GM23338 (cell line): ENCODE measurements around the gene PALLD. TPM values are rescaled to one million over a fixed set of nuclear protein-coding genes. Genes with fewer than 3 reads are reported as not detected.

ENCODE experiments used
- ATAC-seq: fragments of 200-7000 bp; cut with Tn5 transposase; 3 replicates; pipeline ENCODE4 v1.9.1; 2020
- DNase-seq: peaks from one replicate; pipeline ENCODE4 v3.0.0-alpha.2; 2015; ENCODE audit warnings: low spot score
- H2AFZ ChIP-seq: fragments of 200-600 bp; sonication (generic); 2 replicates; pipeline ENCODE4 v1.8.0; 2016; ENCODE audit warnings: antibody characterized with exemption, mild to moderate bottlenecking, moderate library complexity
- H3F3A ChIP-seq: fragments of 200-600 bp; sonication (generic); replicated peaks from 2 replicates; pipeline ENCODE4 v1.8.0; 2017; ENCODE audit warnings: antibody characterized with exemption, mixed run types, low read depth
- H3K27ac ChIP-seq: fragments of 200-600 bp; sonication (generic); 2 replicates; pipeline ENCODE4 v1.6.1; 2016; ENCODE audit warnings: low read depth
- H3K27me3 ChIP-seq: fragments of 200-600 bp; sonication (generic); 2 replicates; pipeline ENCODE4 v1.8.0; 2016; ENCODE audit warnings: mild to moderate bottlenecking, mixed run types, moderate library complexity; ENCODE audit not compliant: insufficient read depth
- H3K36me3 ChIP-seq: fragments of 200-600 bp; sonication (generic); 2 replicates; pipeline ENCODE4 v1.8.0; 2016; ENCODE audit warnings: mild to moderate bottlenecking; ENCODE audit not compliant: insufficient read depth
- H3K4me1 ChIP-seq: fragments of 200-600 bp; sonication (generic); 2 replicates; pipeline ENCODE4 v1.8.0; 2016; ENCODE audit warnings: mild to moderate bottlenecking, moderate library complexity; ENCODE audit not compliant: insufficient read depth
- H3K4me2 ChIP-seq: fragments of 200-600 bp; sonication (generic); 2 replicates; pipeline ENCODE4 v1.7.1; 2017; ENCODE audit warnings: mixed run types
- H3K4me3 ChIP-seq: fragments of 200-600 bp; sonication (generic); 2 replicates; pipeline ENCODE4 v1.6.1; 2016; ENCODE audit warnings: mixed run types
- H3K79me2 ChIP-seq: fragments of 200-600 bp; sonication (generic); replicated peaks from 2 replicates; pipeline ENCODE4 v1.8.0; 2017; ENCODE audit warnings: mild to moderate bottlenecking; ENCODE audit not compliant: insufficient read depth
- H3K9me2 ChIP-seq: fragments of 200-600 bp; sonication (generic); 2 replicates; pipeline ENCODE4 v1.8.0; 2017; ENCODE audit not compliant: insufficient read depth
- H4K20me1 ChIP-seq: fragments of 200-600 bp; sonication (generic); replicated peaks from 2 replicates; pipeline ENCODE4 v1.8.0; 2017; ENCODE audit warnings: mild to moderate bottlenecking; ENCODE audit not compliant: insufficient read depth
- H3K27ac Mint-ChIP-seq: 2 replicates; pipeline ENCODE4 v1.8.0; 2020; ENCODE audit warnings: inconsistent platforms, mild to moderate bottlenecking, moderate library complexity, mixed read lengths
- H3K27me3 Mint-ChIP-seq: 3 replicates; pipeline ENCODE4 v1.8.0; 2022; ENCODE audit warnings: low read depth, mild to moderate bottlenecking, moderate library complexity, mixed read lengths, inconsistent platforms; ENCODE audit not compliant: insufficient read depth, poor library complexity
- H3K36me3 Mint-ChIP-seq: 3 replicates; pipeline ENCODE4 v1.8.0; 2021; ENCODE audit warnings: low read depth, mild to moderate bottlenecking, inconsistent platforms, moderate library complexity, mixed read lengths
- H3K4me1 Mint-ChIP-seq: 3 replicates; pipeline ENCODE4 v1.8.0; 2020; ENCODE audit warnings: mild to moderate bottlenecking, inconsistent platforms, mixed read lengths
- H3K4me3 Mint-ChIP-seq: 3 replicates; pipeline ENCODE4 v1.8.0; 2021; ENCODE audit warnings: moderate library complexity, mild to moderate bottlenecking, inconsistent platforms, mixed read lengths
- H3K9me3 Mint-ChIP-seq: 3 replicates; pipeline ENCODE4 v1.8.0; 2020; ENCODE audit warnings: moderate library complexity, mild to moderate bottlenecking, inconsistent platforms, mixed read lengths
- CREB1 ChIP-seq: fragments of 250-450 bp; sonication (Bioruptor Pico); IDR thresholded peaks from 2 replicates; pipeline ENCODE4 v1.5.0; 2020; ENCODE audit warnings: low read depth, mild to moderate bottlenecking, moderate library complexity
- EZH2 ChIP-seq: fragments of 200-600 bp; sonication (generic); IDR thresholded peaks from one replicate; pipeline ENCODE4 v1.8.0; 2017; ENCODE audit warnings: antibody characterized with exemption, mild to moderate bottlenecking, low read depth; ENCODE audit not compliant: unreplicated experiment
- EZH2phosphoT487 ChIP-seq: fragments of 200-600 bp; sonication (generic); IDR thresholded peaks from one replicate; pipeline ENCODE4 v1.8.1; 2018; ENCODE audit warnings: antibody characterized with exemption; ENCODE audit not compliant: unreplicated experiment
- JUNB ChIP-seq: IDR thresholded peaks from one replicate; pipeline ENCODE4 v1.6.1; 2016; ENCODE audit warnings: antibody characterized with exemption; ENCODE audit not compliant: unreplicated experiment
- NANOG ChIP-seq: IDR thresholded peaks from 2 replicates; pipeline ENCODE4 v1.6.1; 2016; ENCODE audit warnings: antibody characterized with exemption, borderline replicate concordance
- POLR2AphosphoS5 ChIP-seq: IDR thresholded peaks from 2 replicates; pipeline ENCODE4 v1.6.1; 2016; ENCODE audit warnings: antibody characterized with exemption, low read depth
- STAT1 ChIP-seq: IDR thresholded peaks from one replicate; pipeline ENCODE4 v1.6.1; 2016; ENCODE audit warnings: antibody characterized with exemption; ENCODE audit not compliant: unreplicated experiment
- ZNF114 ChIP-seq: fragments of 250-450 bp; sonication (Bioruptor Pico); IDR thresholded peaks from 2 replicates; pipeline ENCODE4 v1.5.0; 2020; ENCODE audit warnings: mild to moderate bottlenecking, moderate library complexity
- ZNF331 ChIP-seq: fragments of 250-450 bp; sonication (Bioruptor Pico); IDR thresholded peaks from 2 replicates; pipeline ENCODE4 v1.5.0; 2020; ENCODE audit warnings: low read depth, mild to moderate bottlenecking, moderate library complexity
- polyA plus RNA-seq: library from polyadenylated mRNA; unstranded; fragments of >200 nt; fragmentation: Nextera tagmentation; extraction: Ambion mirVana; gene quantifications from 2 replicates; pipeline ENCODE4 v1.2.1, GENCODE V29; 2016
- total RNA-seq: library from RNA; depleted of rRNA; stranded (reverse); fragments of >200 nt; shearing (Covaris generic); gene quantifications from 2 replicates; pipeline ENCODE4 v1.2.3, GENCODE V29; 2014
- TF ChIP-seq, protein P1 (sequence below): fragments of 250-450 bp; sonication (Bioruptor Pico); IDR thresholded peaks from 2 replicates; pipeline ENCODE4 v1.5.0; 2020; ENCODE audit warnings: mild to moderate bottlenecking, moderate library complexity
- TF ChIP-seq, protein P2 (sequence below), 2 experiments: fragments of 200-600 bp in 1 of 2; sonication (generic) in 1 of 2; conservative IDR thresholded peaks; 2 replicates each; pipeline versions ENCODE4 v1.5.1 to v1.6.1; 2016 to 2017; ENCODE audit warnings: antibody characterized with exemption in 2 of 2, low read depth in 2 of 2, mild to moderate bottlenecking in 2 of 2, moderate library complexity in 1 of 2
- TF ChIP-seq, protein P3 (sequence below): IDR thresholded peaks from 2 replicates; pipeline ENCODE4 v1.6.1; 2016; ENCODE audit warnings: antibody characterized with exemption

Gene PALLD
- total and polyA plus RNA-seq, 2 experiments from 2014 or later = 13.1 to 30.2 TPM

DNA sequence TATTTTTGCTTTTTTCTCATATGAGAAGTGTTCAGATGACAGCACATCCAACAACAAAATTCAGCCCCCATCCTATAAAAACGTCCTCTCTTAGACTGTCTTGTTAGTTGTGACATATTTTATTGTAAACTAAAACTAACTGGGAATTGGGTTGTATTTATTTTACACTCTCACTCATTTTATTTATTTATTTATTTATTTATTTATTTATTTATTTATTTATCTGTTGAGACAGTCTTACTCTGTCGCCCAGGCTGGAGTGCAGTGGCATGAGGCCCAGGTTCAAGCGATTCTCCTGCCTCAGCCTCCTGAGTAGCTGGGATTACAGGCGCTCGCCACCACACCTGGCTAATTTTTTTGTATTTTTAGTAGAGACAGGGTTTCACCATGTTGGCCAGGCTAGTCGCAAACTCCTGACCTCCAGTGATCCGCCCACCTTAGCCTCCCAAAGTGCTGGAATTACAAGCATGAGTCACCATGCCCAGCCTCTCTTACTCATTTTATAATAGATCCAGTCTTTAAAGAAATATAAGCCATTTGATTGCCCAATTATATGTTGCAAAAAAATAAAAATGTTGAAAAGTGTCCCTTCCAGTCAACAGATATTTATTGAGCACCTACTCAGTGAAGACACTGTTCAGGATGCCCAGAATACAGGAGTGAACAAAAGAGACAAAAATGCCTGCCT, 44.6 kb downstream of the PALLD start:
- no peak overlapping the region for H3K27ac ChIP-seq
- H3K9me2 ChIP-seq = no peaks in the 10 kb centered on the region
- TF ChIP-seq CREB1 (CRISPR knock-in tag) (no peak), ZNF114 (CRISPR knock-in tag) (no peak), NANOG (no peak), STAT1 (no peak)
- H2AFZ ChIP-seq = no peak overlapping the region
- H3F3A ChIP-seq = no peaks in the 10 kb centered on the region
- Mint-ChIP-seq H3K4me3 (no peak overlapping the region), H3K27me3 (peaks cover 2% of the 10 kb centered on the region), H3K36me3 (no peaks in the 10 kb centered on the region), H3K4me1 (peaks cover 10% of the 10 kb centered on the region), H3K9me3 (no peaks in the 10 kb centered on the region), H3K27ac (no peak overlapping the region)
- H3K36me3 ChIP-seq = no peaks in the 10 kb centered on the region
- no peak overlapping the region for H3K4me2 ChIP-seq
- no peak for ATAC-seq
- no peak for DNase-seq
- H3K79me2 ChIP-seq = no peaks in the 10 kb centered on the region
- H3K4me1 ChIP-seq = peaks cover 17% of the 10 kb centered on the region
- no peaks in the 10 kb centered on the region for H4K20me1 ChIP-seq
- H3K27me3 ChIP-seq = no peaks in the 10 kb centered on the region
- no peak overlapping the region for H3K4me3 ChIP-seq

DNA sequence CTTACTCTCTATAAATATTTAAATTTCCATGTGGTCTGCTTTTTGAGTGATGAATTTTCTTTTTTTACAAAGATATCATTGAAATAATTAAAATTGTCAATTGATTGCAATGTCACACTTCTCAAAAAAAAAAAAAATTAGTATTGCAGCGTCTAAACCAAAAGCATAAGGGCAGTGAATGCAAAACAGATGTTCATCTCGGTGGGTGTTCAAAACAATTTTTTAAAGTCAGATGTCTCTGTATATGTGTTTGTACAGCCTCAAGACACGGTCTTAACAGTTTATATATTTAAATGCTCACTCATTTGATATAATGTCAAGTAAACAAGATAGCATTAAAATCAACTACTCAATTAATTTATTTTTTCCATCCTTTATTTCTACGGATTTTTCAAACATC, 52.3 kb downstream of the PALLD start:
- Histone ChIP-seq H3F3A (no peaks in the 10 kb centered on the region), H3K4me2 (no peak overlapping the region), H4K20me1 (no peaks in the 10 kb centered on the region), H3K4me1 (peaks cover 20% of the 10 kb centered on the region), H3K79me2 (no peaks in the 10 kb centered on the region), H3K36me3 (no peaks in the 10 kb centered on the region), H3K27ac (no peak overlapping the region), H3K4me3 (no peak overlapping the region), H2AFZ (no peak overlapping the region), H3K27me3 (no peaks in the 10 kb centered on the region), H3K9me2 (no peaks in the 10 kb centered on the region)
- Mint-ChIP-seq H3K9me3 (no peaks in the 10 kb centered on the region), H3K36me3 (no peaks in the 10 kb centered on the region), H3K4me3 (no peak overlapping the region), H3K27ac (no peak overlapping the region), H3K27me3 (no peaks in the 10 kb centered on the region), H3K4me1 (peaks cover 15% of the 10 kb centered on the region)
- DNase-seq = no peak
- no peak for ATAC-seq
- TF ChIP-seq, protein P1, sequence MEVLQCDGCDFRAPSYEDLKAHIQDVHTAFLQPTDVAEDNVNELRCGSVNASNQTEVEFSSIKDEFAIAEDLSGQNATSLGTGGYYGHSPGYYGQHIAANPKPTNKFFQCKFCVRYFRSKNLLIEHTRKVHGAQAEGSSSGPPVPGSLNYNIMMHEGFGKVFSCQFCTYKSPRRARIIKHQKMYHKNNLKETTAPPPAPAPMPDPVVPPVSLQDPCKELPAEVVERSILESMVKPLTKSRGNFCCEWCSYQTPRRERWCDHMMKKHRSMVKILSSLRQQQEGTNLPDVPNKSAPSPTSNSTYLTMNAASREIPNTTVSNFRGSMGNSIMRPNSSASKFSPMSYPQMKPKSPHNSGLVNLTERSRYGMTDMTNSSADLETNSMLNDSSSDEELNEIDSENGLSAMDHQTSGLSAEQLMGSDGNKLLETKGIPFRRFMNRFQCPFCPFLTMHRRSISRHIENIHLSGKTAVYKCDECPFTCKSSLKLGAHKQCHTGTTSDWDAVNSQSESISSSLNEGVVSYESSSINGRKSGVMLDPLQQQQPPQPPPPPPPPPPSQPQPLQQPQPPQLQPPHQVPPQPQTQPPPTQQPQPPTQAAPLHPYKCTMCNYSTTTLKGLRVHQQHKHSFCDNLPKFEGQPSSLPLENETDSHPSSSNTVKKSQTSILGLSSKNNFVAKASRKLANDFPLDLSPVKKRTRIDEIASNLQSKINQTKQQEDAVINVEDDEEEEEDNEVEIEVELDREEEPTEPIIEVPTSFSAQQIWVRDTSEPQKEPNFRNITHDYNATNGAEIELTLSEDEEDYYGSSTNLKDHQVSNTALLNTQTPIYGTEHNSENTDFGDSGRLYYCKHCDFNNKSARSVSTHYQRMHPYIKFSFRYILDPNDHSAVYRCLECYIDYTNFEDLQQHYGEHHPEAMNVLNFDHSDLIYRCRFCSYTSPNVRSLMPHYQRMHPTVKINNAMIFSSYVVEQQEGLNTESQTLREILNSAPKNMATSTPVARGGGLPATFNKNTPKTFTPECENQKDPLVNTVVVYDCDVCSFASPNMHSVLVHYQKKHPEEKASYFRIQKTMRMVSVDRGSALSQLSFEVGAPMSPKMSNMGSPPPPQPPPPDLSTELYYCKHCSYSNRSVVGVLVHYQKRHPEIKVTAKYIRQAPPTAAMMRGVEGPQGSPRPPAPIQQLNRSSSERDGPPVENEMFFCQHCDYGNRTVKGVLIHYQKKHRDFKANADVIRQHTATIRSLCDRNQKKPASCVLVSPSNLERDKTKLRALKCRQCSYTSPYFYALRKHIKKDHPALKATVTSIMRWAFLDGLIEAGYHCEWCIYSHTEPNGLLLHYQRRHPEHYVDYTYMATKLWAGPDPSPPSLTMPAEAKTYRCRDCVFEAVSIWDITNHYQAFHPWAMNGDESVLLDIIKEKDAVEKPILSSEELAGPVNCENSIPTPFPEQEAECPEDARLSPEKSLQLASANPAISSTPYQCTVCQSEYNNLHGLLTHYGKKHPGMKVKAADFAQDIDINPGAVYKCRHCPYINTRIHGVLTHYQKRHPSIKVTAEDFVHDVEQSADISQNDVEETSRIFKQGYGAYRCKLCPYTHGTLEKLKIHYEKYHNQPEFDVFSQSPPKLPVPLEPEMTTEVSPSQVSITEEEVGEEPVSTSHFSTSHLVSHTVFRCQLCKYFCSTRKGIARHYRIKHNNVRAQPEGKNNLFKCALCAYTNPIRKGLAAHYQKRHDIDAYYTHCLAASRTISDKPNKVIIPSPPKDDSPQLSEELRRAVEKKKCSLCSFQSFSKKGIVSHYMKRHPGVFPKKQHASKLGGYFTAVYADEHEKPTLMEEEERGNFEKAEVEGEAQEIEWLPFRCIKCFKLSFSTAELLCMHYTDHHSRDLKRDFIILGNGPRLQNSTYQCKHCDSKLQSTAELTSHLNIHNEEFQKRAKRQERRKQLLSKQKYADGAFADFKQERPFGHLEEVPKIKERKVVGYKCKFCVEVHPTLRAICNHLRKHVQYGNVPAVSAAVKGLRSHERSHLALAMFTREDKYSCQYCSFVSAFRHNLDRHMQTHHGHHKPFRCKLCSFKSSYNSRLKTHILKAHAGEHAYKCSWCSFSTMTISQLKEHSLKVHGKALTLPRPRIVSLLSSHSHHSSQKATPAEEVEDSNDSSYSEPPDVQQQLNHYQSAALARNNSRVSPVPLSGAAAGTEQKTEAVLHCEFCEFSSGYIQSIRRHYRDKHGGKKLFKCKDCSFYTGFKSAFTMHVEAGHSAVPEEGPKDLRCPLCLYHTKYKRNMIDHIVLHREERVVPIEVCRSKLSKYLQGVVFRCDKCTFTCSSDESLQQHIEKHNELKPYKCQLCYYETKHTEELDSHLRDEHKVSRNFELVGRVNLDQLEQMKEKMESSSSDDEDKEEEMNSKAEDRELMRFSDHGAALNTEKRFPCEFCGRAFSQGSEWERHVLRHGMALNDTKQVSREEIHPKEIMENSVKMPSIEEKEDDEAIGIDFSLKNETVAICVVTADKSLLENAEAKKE (CRISPR knock-in tag) = no peak
- no peak for TF ChIP-seq NANOG
- TF ChIP-seq, protein P2, sequence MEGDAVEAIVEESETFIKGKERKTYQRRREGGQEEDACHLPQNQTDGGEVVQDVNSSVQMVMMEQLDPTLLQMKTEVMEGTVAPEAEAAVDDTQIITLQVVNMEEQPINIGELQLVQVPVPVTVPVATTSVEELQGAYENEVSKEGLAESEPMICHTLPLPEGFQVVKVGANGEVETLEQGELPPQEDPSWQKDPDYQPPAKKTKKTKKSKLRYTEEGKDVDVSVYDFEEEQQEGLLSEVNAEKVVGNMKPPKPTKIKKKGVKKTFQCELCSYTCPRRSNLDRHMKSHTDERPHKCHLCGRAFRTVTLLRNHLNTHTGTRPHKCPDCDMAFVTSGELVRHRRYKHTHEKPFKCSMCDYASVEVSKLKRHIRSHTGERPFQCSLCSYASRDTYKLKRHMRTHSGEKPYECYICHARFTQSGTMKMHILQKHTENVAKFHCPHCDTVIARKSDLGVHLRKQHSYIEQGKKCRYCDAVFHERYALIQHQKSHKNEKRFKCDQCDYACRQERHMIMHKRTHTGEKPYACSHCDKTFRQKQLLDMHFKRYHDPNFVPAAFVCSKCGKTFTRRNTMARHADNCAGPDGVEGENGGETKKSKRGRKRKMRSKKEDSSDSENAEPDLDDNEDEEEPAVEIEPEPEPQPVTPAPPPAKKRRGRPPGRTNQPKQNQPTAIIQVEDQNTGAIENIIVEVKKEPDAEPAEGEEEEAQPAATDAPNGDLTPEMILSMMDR (conservative IDR thresholded peaks at IDR 0.05; ENCODE audit: low read depth in 2 of 2) = no peak
- TF ChIP-seq, protein P3, sequence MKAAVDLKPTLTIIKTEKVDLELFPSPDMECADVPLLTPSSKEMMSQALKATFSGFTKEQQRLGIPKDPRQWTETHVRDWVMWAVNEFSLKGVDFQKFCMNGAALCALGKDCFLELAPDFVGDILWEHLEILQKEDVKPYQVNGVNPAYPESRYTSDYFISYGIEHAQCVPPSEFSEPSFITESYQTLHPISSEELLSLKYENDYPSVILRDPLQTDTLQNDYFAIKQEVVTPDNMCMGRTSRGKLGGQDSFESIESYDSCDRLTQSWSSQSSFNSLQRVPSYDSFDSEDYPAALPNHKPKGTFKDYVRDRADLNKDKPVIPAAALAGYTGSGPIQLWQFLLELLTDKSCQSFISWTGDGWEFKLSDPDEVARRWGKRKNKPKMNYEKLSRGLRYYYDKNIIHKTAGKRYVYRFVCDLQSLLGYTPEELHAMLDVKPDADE = no peak
- no peak for TF ChIP-seq JUNB
- TF ChIP-seq ZNF331 (CRISPR knock-in tag) = no peak
- no peak for TF ChIP-seq POLR2AphosphoS5
- TF ChIP-seq CREB1 (CRISPR knock-in tag) = no peak
- TF ChIP-seq EZH2phosphoT487 = no peak
- no peak for TF ChIP-seq ZNF114 (CRISPR knock-in tag)
- no peak for TF ChIP-seq STAT1
- no peak for TF ChIP-seq EZH2
